ENCODE results near the gene DTL.

Gene DTL

DNA sequence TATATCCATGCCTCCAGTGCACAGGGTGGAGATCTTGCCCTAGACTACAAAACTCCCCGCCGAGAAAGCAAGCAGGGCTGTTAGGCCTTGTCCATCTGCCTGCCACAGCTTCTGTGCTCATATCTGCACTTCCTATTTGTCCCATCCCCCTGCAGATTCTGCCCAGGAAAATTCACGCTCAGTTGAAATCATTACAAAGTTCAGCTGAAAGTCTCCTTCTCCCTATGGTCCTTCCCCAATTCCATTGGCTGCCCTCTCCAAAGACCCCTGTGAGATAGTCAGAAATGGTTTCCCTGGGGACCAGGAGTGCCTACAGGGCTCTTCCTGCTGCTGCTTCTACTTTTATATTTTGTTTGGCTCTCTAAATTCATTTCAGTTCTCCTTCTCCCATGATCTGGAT, 63.2 kb downstream of the DTL start:
- FAIRE-seq, result no peak

- peak; percentile 6 for FAIRE-seq
Observed at GRCh38 chr1:212101251-212101650, 65.7 kb downstream of the DTL start.

- no peak for FAIRE-seq
Observed at GRCh38 chr1:212101735-212102134, 66.2 kb downstream of the DTL start.

GRCh38 chr1:212104586-212105325, 69.2 kb downstream of the DTL start:
- no peak for FAIRE-seq

GRCh38 chr1:212106286-212106792, 70.8 kb downstream of the DTL start:
- no peak for FAIRE-seq

- no peak for FAIRE-seq
Observed at GRCh38 chr1:212107481-212107880, 71.9 kb downstream of the DTL start.

DNA sequence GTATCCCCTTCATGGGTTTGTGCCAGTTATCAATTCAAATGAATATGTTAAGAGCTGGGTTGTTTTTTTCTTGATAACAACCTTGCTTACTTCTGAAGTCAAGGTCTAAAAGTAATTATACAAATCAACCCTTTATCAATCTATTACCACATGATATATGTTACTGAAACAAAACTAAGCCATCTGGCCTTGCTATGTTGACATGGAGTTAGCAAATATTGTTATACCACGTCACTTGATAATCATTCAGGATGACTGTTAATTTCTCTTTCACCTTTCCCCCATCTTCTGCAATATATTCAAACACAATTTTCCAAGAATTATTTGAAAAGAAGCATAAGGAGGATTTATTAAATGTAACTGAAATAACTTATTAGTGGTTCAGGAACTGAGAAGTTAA, 72.6 kb downstream of the DTL start:
- no peak for FAIRE-seq

GRCh38 chr1:212108981-212109380, 73.4 kb downstream of the DTL start:
- FAIRE-seq, result no peak

DNA sequence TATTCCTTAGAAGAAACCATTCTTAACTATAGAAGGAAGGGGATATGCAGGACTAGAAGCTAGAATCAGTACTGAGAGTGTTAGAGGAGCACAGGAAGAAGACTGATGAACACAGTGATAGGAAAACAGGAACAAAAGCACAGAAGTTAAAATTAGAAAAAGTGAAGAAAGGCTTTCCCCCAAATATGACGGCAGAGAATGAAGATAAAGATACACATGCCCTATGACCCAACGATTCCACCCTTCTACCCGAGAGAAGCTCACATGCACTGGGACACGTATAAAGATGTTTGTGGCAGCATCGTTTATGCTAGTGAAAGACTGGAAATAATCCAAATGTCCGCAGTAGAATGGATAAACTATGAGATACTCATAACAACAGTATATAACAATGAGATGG, 74.2 kb downstream of the DTL start:
- FAIRE-seq, result no peak

GRCh38 chr1:212110617-212111016, 75.1 kb downstream of the DTL start:
- FAIRE-seq, result no peak

DNA sequence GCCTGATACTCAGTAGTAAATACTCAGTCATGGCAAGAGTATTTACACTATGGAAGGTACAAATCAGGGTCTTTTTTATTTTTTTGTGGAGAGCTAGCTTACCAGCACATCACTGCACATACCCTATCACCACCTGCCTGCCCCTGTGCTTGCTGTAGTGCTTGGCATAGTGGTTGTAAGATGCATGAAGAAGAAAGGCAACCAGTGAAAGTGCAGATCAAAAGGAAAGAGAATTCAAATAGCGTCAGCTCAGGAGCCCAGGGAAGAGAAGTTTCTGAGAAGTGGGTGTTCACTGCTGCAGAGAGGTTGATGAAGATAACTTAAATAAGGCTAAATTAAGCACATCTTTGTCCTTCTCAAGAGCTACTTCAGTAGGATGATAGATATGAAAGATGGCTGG, 76.0 kb downstream of the DTL start:
- no peak for FAIRE-seq

- no peak for FAIRE-seq
Observed at GRCh38 chr1:212113706-212114105, 78.2 kb downstream of the DTL start.

- FAIRE-seq, result no peak
Observed at GRCh38 chr1:212118167-212118871, 82.8 kb downstream of the DTL start.

DNA sequence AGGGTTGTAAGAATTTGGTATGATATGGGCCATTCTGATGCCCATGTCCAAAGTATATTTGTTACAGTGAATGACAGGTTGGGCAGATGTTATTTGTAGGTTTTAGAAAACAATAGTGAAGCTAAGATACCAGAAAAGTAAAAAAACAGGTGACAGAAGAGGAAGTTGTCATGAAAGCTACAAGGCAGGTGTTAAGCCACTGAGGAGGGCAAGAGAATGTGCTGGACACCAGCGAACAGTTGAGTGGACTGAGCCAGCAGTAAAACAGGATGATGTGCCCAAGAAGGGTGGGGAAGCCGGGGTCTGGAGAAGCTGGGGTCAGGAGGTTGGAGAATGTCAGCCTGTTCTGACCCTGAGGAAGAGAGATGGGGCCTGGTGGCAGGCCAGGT, 83.3 kb downstream of the DTL start:
- FAIRE-seq, result no peak

- no peak for FAIRE-seq
Observed at GRCh38 chr1:212119397-212119837, 83.9 kb downstream of the DTL start.

- no peak for FAIRE-seq
Observed at GRCh38 chr1:212119863-212120262, 84.3 kb downstream of the DTL start.

DNA sequence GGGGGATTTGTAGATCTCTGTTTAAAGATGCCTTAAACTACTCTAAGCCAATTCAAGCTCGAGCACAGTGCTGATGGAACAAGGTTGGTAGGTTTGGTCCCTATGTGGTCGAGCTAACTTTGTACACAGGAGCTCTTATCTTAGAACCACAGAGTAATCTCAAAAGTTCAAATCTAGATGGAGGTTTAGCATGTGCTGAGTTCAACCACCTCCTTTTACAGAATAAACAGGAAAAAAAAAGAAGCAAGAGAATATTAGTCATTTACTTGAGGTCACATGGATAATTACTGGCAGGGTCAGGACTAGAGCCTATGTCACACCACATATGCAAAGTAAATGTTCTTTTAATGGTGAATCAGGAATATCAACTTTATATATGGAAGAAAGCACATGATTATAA, 86.2 kb downstream of the DTL start:
- FAIRE-seq, result no peak

- no peak for FAIRE-seq
Observed at GRCh38 chr1:212124690-212125582, 89.4 kb downstream of the DTL start.

- no peak for FAIRE-seq
Observed at GRCh38 chr1:212125654-212126053, 90.1 kb downstream of the DTL start.

DNA sequence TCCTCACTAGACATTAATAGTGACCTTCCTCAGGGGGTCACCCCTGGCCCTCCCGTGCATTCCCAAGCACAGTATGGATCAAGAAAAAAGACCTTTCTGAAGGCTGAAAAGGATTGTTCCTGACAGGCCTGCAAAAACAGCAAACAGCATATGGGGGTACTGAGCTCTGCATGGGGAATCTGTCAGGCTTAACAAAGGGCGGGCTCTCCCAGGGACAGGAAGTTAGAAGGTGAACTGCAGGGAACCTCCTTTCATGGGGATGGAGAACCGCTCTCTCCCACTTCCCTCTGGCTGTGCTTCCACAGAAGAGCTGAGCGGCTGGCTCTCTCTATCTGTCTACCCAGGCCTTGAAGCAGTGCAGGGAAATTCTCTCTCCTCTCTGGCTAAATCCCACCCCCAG, 91.7 kb downstream of the DTL start:
- no peak for FAIRE-seq

DNA sequence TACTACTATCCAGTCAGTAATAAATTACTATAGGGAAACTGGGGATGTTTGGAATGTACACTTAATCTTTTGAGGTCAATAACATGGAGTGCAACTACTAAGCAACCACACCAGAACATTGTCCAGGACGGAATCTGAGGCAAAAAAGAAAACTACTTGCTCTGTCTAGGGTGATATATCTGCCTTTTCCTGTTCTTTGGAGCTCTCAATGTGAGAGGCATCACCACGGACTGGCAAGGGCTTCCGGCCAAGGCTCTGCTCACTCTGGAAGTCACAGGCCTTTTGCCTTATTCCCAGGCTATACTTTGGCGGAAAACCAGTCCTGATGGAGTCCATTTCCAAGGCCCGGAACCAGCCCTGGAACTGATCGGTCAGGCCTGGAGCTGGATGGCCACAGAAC, 94.2 kb downstream of the DTL start:
- no peak for FAIRE-seq

DNA sequence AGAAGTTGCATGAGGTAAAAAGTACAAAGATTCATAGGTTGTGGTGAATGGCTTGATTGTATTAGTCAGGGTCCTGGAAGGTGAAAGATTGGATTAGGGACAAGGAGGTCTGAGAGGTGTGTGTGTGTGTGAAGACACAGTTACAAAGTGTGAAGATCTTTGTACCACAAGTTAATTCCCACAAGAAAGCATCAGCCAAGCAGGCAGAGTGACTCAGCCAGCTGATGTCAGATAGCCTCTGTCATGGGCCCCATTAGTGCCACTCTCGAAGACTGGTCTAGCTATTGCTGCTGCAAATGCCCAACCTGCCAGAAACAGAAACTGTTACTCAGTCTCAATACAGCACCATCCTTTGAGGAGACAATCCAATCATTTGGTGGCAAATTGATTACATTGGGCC, 96.5 kb downstream of the DTL start:
- no peak for FAIRE-seq

GRCh38 chr1:212133319-212133718, 97.8 kb downstream of the DTL start:
- no peak for FAIRE-seq
